GM21786 (cell line): ENCODE results near the gene WDR18.

ENCODE experiments used
- ATAC-seq: cut with Tn5 transposase; IDR thresholded peaks from one replicate; pipeline ENCODE4 v1.9.1; 2021; ENCODE audit not compliant: unreplicated experiment

The WDR18 gene

DNA sequence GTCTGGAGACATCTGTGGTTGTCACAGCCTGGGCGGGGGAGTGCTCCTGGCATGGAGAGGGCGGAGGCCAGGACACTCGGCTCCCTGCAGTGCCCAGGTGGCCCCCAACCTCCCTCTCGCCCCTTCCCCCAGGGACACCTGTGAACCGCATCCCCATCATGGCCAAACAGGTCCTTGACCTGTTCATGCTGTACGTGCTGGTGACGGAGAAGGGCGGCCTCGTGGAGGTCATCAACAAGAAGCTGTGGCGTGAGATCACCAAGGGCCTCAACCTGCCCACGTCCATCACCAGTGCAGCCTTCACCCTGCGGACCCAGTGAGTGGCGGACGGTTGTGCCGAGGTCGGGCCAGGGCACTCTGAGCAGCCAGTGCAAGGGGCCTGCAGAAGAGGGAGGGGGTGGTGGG lies 20.0 kb upstream of the WDR18 start:
- no peak for ATAC-seq

DNA sequence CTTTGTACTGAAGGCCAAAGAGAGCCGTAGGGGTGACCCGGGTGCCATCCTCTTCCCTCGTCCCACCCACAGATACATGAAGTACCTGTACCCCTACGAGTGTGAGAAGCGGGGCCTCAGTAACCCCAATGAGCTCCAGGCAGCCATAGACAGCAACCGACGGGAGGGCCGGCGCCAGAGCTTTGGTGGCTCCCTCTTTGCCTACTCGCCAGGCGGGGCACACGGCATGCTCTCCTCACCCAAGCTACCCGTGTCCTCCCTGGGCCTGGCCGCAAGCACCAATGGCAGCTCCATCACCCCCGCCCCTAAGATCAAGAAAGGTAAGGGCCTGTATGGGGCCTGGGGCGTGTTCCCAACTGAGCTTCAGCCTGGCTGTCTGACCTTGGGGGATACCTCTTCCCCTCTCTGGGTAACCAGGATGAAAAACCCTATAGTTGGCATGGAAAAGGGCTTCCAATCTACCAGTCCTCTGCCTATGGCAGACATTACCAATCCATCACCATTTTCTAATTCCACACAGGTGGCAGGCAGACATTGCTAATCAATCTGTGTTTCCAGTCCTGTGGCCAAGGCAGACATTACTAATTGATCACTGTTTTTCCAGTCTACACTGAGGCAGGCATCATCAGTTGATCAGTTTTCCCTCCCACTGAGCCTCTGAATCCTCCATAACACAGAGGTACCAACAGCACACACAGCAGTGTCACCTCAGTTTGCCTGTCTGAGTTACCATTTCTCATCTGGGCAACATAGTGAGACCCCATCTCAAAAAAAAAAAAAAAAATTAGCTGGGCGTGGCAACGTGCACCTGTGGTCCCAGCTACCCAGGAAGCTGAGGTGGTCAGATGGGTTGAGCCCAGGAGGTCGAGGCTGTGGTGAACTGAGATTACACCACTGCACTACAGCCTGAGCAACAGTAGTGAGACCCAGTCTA lies 19.1 kb upstream of the WDR18 start:
- ATAC-seq = no peak

- ATAC-seq = no peak
Measured at GRCh38 chr19:966485-967088, 17.6 kb upstream of the WDR18 start.

DNA sequence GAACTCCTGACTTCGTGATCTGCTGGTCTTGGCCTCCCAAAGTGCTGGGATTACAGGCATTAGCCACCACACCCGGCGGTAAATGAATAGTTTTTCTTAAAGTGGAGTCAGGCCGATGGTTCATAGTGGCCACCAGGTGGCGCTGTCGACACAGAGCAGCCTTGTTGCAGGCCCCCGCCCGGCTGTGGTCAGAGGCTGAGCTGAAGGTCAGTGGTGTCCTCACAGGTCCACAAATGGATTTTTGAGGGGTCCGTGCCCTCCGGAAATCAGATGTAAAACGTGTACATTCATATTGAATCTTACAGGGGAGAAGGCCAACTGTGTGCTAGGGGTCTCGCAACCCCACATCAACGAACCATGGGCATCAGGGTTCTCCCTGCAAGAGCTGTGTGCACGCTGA lies 13.4 kb upstream of the WDR18 start:
- ATAC-seq = no peak

DNA sequence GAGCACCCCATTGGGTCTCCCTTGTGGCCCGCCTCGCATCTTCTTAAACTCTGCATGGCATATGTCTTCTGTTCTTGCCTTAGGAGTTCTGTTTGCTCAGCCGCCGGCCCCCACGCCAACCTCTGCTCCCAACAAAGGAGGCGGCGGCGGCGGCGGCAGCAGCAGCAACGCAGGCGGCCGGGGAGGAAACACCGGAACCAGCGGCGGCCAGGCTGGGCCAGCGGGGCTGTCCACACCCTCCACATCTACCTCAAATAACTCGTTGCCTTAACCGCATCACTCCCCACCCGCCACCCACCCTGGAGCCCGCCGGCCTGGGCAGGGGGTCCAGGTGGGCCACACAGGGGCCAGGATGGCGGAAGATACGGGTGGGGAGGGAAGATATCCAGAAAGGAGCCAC lies 12.3 kb upstream of the WDR18 start:
- ATAC-seq = no peak

DNA sequence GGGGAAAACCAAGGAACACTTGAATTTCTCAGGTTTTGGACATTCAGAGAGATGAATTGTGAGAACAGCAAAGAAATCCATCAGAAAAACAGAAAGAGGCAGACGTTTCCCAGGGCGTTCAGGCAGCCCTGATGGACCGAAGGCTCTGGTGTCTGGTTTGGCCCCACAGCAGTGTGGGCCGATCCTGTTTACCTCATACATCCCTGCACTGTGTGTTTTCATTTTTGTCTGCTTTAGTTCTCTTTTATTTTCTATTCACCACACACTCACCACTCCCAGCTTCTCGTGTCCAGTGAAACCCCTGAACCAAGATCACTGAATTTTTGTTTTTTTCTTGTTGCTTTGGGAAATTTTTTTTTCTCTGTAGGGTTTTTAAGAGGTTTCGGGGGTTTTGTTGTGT lies 11.9 kb upstream of the WDR18 start:
- no peak for ATAC-seq

DNA sequence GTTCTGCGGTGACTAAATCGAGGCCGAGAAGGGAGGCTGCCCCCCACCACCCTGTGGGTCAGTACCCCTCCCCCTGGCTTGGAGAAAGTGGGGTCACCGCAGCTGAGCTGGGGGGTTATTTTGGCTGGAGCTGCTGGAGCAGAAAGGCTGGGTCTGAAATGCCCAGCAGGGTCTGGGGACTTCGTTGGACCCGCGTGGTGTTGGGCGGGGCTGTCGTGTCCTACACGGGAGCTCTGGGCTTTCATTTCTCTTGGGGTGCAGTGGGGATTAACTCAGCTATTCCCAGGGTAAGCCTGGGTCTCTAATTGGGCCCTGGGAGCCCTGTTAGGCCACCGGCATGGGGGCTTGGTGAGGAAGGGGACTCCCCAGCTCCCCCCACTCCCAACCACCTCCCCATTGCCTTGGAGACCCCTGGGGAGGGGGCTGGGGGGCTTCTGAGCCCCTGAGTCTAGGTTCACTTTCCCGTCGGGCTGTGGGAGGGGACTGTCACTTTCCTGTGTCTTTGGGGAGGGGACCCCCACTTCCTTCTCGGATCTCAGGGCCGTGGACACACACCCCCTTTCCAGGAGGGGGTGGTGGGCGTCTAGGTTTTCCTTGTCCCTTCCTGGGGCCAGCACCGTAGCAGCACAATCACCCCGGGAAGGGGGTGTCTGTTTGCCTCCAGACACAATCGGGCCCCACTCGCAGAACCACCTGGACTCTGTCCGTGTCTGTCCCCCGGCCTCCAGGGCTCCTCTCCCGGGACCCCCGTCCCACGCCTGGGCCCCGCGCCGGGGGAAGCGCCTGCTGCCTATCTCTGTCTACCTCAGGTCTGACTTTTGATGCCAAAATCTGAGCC lies 10.2 kb upstream of the WDR18 start:
- ATAC-seq = no peak

GRCh38 chr19:974564-975257 lies 9.4 kb upstream of the WDR18 start:
- no peak for ATAC-seq

- ATAC-seq = no peak
Measured at GRCh38 chr19:976476-976875, 7.7 kb upstream of the WDR18 start.

DNA sequence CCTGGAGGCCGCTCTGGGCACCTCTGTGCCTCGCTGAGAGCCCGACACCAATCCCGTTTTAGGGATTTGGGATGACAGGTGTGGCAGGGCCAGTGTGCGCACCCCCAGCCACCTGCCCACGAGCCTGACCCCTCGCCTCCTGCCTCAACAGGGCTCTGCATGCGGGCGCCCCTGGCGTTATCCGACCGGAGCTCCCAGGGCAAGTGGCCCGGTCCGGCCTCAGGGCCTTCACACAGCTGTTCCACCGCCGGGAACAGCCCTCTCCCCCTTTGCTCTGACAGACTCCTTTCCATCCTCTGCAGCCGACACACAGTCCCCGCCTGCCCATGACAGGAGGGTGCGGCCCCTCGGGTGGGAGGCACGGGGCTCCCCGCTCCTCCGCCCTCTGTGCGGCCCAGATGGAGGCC lies 7.1 kb upstream of the WDR18 start:
- no peak for ATAC-seq

DNA sequence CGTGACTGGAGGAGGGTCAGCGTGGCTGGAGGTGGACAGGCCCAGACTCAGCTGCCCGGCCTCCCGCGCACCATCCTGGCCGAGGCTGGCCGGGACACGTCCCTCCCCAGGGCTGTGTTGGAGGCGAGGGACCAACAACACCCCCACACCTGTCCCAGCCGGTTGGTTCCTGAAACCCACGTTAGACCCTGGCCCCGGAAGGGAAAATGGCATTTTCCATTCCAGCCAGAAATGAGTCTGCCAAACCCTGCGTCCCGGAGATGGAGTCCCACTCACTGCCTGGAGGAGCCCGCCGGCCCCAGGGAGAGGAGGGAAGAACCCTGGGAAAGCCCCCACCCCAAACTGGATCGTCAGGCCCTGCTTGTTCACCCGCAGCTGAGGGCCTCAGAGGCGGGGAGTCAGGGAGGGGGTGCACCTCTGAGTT lies 4.8 kb upstream of the WDR18 start:
- ATAC-seq = no peak

- no peak for ATAC-seq
Measured at GRCh38 chr19:980133-980998, 3.8 kb upstream of the WDR18 start.

- ATAC-seq = no peak
Measured at GRCh38 chr19:982567-983170, 1.5 kb upstream of the WDR18 start.

- no peak for ATAC-seq
Measured at GRCh38 chr19:986083-986482, 1.9 kb downstream of the WDR18 start.

- ATAC-seq = no peak
Measured at GRCh38 chr19:988081-988480, 3.9 kb downstream of the WDR18 start.

DNA sequence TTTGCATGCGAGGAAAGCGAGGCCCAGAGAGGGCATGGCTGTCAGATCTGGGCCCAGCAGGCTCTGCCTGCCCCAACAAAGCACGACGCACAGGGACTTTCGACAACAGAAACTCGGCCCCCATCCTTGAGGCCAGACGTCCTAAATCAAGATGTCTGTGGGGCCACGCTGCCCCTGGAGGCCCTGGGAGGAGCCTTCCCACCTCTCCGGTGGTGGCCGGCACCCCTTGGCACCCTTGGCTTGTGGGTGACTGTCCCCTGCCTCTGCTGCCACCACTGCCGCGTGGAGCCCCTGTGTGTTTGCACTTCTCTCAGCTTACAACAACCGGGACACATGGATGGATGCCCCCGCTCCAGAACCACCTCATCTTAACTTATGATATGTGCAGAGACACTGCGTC lies 4.4 kb downstream of the WDR18 start:
- ATAC-seq = no peak

- no peak for ATAC-seq
Measured at GRCh38 chr19:989381-990081, 5.4 kb downstream of the WDR18 start.

DNA sequence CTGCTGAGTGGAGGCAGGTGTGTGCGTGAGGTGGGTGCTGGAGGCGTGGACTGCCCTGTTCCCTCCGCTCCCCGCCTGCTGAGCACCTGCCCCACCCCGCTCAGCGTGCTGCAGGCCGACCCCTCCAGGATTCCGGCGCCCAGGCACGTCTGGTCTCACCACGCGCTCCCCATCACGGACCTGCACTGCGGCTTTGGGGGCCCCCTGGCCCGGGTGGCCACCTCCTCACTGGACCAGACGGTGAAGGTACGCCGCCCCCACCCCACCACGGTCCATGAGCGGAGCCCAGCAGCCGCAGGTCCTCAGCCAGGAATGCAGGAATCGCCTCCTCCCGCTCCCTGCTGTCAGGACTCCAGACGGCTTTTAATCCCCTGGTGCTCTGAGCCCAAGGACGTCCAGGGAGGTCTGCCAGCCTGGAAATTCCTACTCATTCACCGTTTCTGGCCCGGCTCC lies 6.0 kb downstream of the WDR18 start:
- ATAC-seq = no peak

DNA sequence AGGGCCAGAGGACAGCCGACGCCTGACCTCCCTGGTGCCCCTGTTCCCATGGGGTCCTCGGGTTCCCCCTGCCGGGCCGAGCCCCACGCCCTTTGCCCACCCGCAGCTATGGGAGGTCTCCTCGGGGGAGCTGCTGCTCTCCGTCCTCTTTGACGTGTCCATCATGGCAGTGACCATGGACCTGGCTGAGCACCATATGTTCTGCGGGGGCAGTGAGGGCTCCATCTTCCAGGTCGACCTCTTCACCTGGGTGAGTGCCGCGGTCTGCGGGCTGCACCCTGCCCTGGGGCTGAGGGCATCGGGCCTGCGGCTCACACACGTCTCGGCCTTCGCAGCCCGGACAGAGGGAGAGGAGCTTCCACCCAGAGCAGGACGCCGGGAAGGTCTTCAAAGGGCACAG lies 6.6 kb downstream of the WDR18 start:
- no peak for ATAC-seq
